Adrenal gland (tissue), 5 donors: ENCODE results near the gene PASD1.

Experiments used
- POLR2A ChIP-seq, 2 donors: fragments of 450-650 bp; IDR thresholded peaks; one replicate each; pipeline ENCODE4 v1.6.1; 2017; ENCODE audit warnings: antibody characterized with exemption in 2 of 2, mild to moderate bottlenecking in 2 of 2, moderate library complexity in 1 of 2
- TF ChIP-seq, protein P1 (sequence below), 6 experiments: fragments of 450-650 bp in 4 of 6; fragments of 200-600 bp in 2 of 6; sonication (generic) in 1 of 6; IDR thresholded peaks; 1 replicate in 5 of 6; 2 replicates in 1 of 6; pipeline versions ENCODE4 v1.5.1 to v1.8.0; 2016 to 2021; ENCODE audit warnings: antibody characterized with exemption in 6 of 6, mild to moderate bottlenecking in 2 of 6, moderate library complexity in 1 of 6
- donor health status: DM: no; HTN: no; CAD: no.

DNA sequence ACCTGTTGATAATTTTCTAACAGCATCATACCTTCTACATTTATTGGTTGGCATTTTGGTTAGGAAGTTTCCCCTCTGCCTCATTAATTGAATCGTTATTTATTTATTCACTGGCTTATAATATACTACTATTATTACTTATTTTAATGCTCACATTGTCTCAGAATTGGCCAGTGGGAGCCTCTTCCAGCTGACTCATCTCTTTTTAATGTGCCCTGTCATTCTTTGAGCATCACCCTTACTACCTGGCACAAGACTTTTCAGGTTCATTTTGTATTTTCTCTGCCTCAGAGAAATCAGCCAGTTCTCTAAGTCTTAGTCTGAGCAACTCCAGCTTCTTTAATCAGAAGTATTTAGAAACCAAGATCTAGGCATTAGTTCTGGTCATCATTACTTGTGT is 71.5 kb downstream of the PASD1 start:
- TF ChIP-seq, protein P1, sequence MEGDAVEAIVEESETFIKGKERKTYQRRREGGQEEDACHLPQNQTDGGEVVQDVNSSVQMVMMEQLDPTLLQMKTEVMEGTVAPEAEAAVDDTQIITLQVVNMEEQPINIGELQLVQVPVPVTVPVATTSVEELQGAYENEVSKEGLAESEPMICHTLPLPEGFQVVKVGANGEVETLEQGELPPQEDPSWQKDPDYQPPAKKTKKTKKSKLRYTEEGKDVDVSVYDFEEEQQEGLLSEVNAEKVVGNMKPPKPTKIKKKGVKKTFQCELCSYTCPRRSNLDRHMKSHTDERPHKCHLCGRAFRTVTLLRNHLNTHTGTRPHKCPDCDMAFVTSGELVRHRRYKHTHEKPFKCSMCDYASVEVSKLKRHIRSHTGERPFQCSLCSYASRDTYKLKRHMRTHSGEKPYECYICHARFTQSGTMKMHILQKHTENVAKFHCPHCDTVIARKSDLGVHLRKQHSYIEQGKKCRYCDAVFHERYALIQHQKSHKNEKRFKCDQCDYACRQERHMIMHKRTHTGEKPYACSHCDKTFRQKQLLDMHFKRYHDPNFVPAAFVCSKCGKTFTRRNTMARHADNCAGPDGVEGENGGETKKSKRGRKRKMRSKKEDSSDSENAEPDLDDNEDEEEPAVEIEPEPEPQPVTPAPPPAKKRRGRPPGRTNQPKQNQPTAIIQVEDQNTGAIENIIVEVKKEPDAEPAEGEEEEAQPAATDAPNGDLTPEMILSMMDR (IDR thresholded peaks at IDR 0.05): no peak
- no peak for TF ChIP-seq POLR2A (IDR thresholded peaks at IDR 0.05)
